SH-SY5Y (cell line): ENCODE results near the gene ACTN4.

ENCODE experiments used
- GATA2 ChIP-seq: IDR thresholded peaks from 2 replicates; pipeline ENCODE4 v1.6.1; 2011; ENCODE audit warnings: mild to moderate bottlenecking, low read depth, low read length
- GATA3 ChIP-seq: IDR thresholded peaks from 2 replicates; pipeline ENCODE4 v1.6.1; 2011; ENCODE audit warnings: low read depth, mild to moderate bottlenecking, low read length, moderate library complexity

DNA sequence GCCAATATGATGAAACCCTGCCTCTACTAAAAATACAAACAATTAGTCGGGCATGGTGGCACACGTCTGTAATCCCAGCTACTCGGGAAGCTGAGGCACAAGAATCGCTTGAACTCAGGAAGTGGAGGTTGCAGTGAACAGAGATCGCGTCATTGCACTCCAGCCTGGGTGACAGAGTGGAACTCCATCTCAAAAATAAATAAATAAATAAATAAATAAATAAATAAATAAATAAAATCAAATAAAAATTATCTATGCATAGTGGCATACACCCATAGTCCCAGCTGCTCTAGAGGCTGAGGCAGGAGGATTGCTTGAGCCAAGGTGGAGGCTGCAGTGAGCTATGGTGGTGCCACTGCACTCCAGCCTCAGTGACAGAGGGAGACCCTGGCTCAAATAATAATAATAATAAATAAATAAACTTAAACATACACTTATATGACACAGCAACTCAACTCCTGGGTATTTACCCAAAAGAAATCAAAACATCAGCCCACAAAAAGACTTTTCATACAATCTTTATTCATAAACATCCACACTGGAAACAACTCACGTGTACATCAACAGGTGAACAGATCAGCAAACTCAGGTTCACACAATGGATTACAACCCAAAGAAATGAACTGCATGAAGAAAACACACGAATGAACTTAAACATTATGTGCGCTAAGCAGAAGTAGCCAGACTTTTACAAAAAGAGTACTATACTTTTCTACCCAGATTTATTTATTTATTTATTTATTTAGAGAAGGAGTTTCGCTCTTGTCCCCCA lies 119.0 kb downstream of the ACTN4 start:
- TF ChIP-seq GATA2 (no peak), GATA3 (no peak)
